ENCODE results near the gene KDM8. TPM values are rescaled to one million over a fixed set of nuclear protein-coding genes. Genes with fewer than 3 reads are reported as not detected.

The KDM8 gene
- total RNA-seq, 1 experiment from 2014 or later = 3.7 TPM

GRCh38 chr16:27161398-27161797, 41.9 kb upstream of the KDM8 start:
- no peak overlapping the region for H3K27ac Mint-ChIP-seq (ENCODE audit: low read depth, unreplicated experiment)
- H3K36me3 Mint-ChIP-seq (ENCODE audit: insufficient read depth, unreplicated experiment) = peaks cover 6% of the 10 kb centered on the region
- no peak overlapping the region for H3K4me3 Mint-ChIP-seq (ENCODE audit: unreplicated experiment)
- no peaks in the 10 kb centered on the region for H3K27me3 Mint-ChIP-seq (ENCODE audit: insufficient read depth, unreplicated experiment)
- ChIA-PET POLR2A (no interaction called here), CTCF (interaction anchor here (1.5 to 10.0 kb wide), 2 partner anchors 6 to 74 kb away, joined by 4 to 132 read pairs; no protein-coding TSS in a partner anchor)
- no peaks in the 10 kb centered on the region for H3K9me3 Mint-ChIP-seq (ENCODE audit: unreplicated experiment)
- intact Hi-C loops (cut with micrococcal nuclease) = no loop called here
- no peaks in the 10 kb centered on the region for H3K4me1 Mint-ChIP-seq (ENCODE audit: insufficient read depth, unreplicated experiment)
- no TSS peak for BruUV-seq (replicated peaks)
- no peak for TF ChIP-seq CTCF (IDR thresholded peaks at IDR 0.05; ENCODE audit: unreplicated experiment)
- no peak for DNase-seq (ENCODE audit: unreplicated experiment)

DNA sequence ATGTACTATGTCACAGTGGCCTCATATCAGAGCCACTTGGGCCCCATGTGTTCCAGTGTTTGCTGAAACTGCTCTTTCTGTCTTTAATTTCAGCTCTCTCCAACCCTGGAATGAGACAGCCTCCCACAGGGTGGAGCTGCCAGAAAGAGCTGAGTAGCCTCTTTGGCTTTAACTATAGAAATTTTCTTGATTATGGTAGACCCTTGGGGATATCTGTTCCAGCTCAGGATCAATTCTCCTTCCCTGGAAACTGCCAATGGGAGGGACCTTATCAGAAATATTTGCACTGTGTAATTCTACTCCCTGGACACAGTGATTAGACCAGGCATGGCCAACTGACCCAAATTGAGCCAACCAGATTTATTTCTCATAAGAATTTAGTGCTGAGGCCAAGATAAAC, 39.0 kb upstream of the KDM8 start:
- no peak for TF ChIP-seq CTCF (IDR thresholded peaks at IDR 0.05; ENCODE audit: unreplicated experiment)
- POLR2A ChIA-PET = no interaction called here
- CTCF ChIA-PET = interaction anchor here (0.6 to 10.5 kb wide), 2 partner anchors 8 to 15 kb away, joined by 3 to 132 read pairs; no protein-coding TSS in a partner anchor
- Mint-ChIP-seq H3K36me3 (ENCODE audit: insufficient read depth, unreplicated experiment) (peaks cover 6% of the 10 kb centered on the region), H3K4me1 (ENCODE audit: insufficient read depth, unreplicated experiment) (no peaks in the 10 kb centered on the region), H3K27ac (ENCODE audit: low read depth, unreplicated experiment) (no peak overlapping the region), H3K9me3 (ENCODE audit: unreplicated experiment) (no peaks in the 10 kb centered on the region), H3K27me3 (ENCODE audit: insufficient read depth, unreplicated experiment) (no peaks in the 10 kb centered on the region), H3K4me3 (ENCODE audit: unreplicated experiment) (no peak overlapping the region)
- BruUV-seq (replicated peaks) = no TSS peak
- intact Hi-C loops (cut with micrococcal nuclease) = no loop called here
- DNase-seq (ENCODE audit: unreplicated experiment) = no peak

- Mint-ChIP-seq H3K27ac (ENCODE audit: low read depth, unreplicated experiment) (no peak overlapping the region), H3K36me3 (ENCODE audit: insufficient read depth, unreplicated experiment) (peaks cover 6% of the 10 kb centered on the region), H3K9me3 (ENCODE audit: unreplicated experiment) (no peaks in the 10 kb centered on the region), H3K27me3 (ENCODE audit: insufficient read depth, unreplicated experiment) (no peaks in the 10 kb centered on the region), H3K4me1 (ENCODE audit: insufficient read depth, unreplicated experiment) (no peaks in the 10 kb centered on the region), H3K4me3 (ENCODE audit: unreplicated experiment) (no peak overlapping the region)
- no TSS peak for BruUV-seq (replicated peaks)
- no peak for TF ChIP-seq CTCF (IDR thresholded peaks at IDR 0.05; ENCODE audit: unreplicated experiment)
- DNase-seq (ENCODE audit: unreplicated experiment) = no peak
- intact Hi-C loops (cut with micrococcal nuclease) = no loop called here
- CTCF ChIA-PET = interaction anchor here (0.5 to 10.5 kb wide), 6 partner anchors 9 to 1963 kb away, joined by 3 to 132 read pairs (median 4); no protein-coding TSS in a partner anchor
- POLR2A ChIA-PET = no interaction called here
Measured at GRCh38 chr16:27165576-27165975, 37.8 kb upstream of the KDM8 start.

GRCh38 chr16:27168790-27169189, 34.5 kb upstream of the KDM8 start:
- no peak overlapping the region for H3K4me3 Mint-ChIP-seq (ENCODE audit: unreplicated experiment)
- H3K36me3 Mint-ChIP-seq (ENCODE audit: insufficient read depth, unreplicated experiment) = peaks cover 6% of the 10 kb centered on the region
- no peaks in the 10 kb centered on the region for H3K9me3 Mint-ChIP-seq (ENCODE audit: unreplicated experiment)
- BruUV-seq (replicated peaks) = no TSS peak
- ChIA-PET POLR2A (no interaction called here), CTCF (interaction anchor here (1.0 to 10.5 kb wide), 3 partner anchors 12 to 271 kb away, joined by 3 to 132 read pairs (median 5); no protein-coding TSS in a partner anchor)
- H3K27ac Mint-ChIP-seq (ENCODE audit: low read depth, unreplicated experiment) = no peak overlapping the region
- TF ChIP-seq CTCF (IDR thresholded peaks at IDR 0.05; ENCODE audit: unreplicated experiment) = no peak
- no peaks in the 10 kb centered on the region for H3K4me1 Mint-ChIP-seq (ENCODE audit: insufficient read depth, unreplicated experiment)
- no peak for DNase-seq (ENCODE audit: unreplicated experiment)
- intact Hi-C loops (cut with micrococcal nuclease) = no loop called here
- no peaks in the 10 kb centered on the region for H3K27me3 Mint-ChIP-seq (ENCODE audit: insufficient read depth, unreplicated experiment)
